Mononuclear cell (primary cell): ENCODE data around the gene YWHAH. TPM values are rescaled to one million over a fixed set of nuclear protein-coding genes. Genes with fewer than 3 reads are reported as not detected.

Source experiments
- H3K27me3 ChIP-seq: 2 replicates; pipeline ENCODE4 v1.6.0; 2011; ENCODE audit warnings: low read length, control low read depth; ENCODE audit not compliant: insufficient read depth
- H3K4me1 ChIP-seq: 2 replicates; pipeline ENCODE4 v1.5.1; 2011; ENCODE audit warnings: mild to moderate bottlenecking, low read length, control low read depth; ENCODE audit not compliant: insufficient read depth
- H3K4me3 ChIP-seq: 2 replicates; pipeline ENCODE4 v1.5.1; 2011; ENCODE audit warnings: mild to moderate bottlenecking, low read length, moderate library complexity
- H3K9me3 ChIP-seq: 2 replicates; pipeline ENCODE4 v1.5.1; 2011; ENCODE audit warnings: low read depth, mild to moderate bottlenecking, control low read depth, low read length
- total RNA-seq: library from RNA; depleted of rRNA; stranded (reverse); fragments of >200 nt; gene quantifications from one replicate; pipeline ENCODE4 v1.2.3, GENCODE V29; 2012

Gene YWHAH
- 73.8 TPM for total RNA-seq

DNA sequence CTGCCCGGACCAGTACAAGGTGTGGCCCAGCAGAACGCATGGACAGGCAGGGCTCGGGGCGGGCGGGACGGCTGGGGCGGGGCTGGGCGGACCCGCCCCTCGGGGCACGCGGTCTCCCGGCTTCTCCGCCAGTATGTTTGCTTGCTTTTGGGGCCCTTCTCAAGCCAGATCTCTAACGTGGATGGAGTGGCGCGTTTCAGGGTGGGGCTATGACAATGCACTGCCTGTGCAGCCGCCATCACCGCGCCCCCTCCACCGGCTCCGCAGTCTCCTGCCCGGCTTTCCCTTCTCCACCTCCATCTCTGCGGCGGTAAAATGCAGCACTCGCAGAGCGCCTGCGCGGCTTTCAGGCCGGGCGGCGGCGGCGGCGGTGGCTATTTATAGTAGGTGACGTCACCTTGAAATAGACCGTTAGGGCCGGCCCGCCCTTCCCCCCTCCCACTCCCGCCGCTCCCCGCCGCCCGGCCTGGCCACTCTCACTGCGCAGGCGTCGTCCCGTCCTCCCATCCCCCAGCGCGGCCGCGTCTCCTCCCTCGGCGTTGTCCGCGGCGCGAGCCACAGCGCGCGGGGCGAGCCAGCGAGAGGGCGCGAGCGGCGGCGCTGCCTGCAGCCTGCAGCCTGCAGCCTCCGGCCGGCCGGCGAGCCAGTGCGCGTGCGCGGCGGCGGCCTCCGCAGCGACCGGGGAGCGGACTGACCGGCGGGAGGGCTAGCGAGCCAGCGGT lies at the start of gene YWHAH:
Gene YWHAH (plus strand): TSS at position 558 of the 722 bp plus-strand sequence. CDS start 199 bp downstream, outside the sequence.
- Histone ChIP-seq H3K4me3 (peak within 1 kb of the TSS; percentile 73), H3K4me1 (peaks cover 42% of the 10 kb centered on the region), H3K27me3 (no peaks in the 10 kb centered on the region), H3K9me3 (no peaks in the 10 kb centered on the region)

DNA sequence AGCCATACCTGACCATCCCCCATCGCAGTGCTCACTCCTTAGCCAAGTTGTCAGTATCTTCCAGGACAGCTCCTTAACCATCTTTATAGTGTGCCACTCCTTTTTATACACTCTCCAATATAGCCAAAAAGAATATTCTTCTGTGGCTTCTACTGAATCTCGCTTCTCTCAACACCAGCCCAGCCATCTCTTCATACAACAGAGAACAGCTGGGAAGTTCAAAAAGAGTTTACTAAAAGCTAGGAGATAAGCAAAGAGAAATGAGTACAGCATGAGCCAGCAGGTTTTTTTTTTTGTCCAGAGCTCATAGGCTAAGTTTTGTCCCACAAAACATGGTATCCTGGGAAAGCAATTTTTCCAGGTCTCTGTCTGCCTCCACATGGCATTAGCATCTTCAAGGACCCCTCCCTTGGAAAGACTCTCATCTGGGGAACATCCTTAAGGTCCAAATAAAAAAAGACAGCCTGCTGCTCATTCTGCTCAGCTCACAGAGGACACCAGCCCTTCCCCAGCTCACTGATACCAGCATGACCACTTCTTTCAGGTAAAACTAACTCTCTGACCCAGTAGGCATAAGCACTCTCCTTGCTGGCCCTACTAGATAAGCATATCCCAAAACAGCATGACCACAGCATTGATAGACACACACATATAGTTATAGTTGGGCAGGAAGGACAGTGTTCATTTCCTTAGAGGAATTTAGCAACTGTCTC lies 48.8 kb upstream of the YWHAH start:
- no peaks in the 10 kb centered on the region for H3K4me1 ChIP-seq
- H3K27me3 ChIP-seq = no peaks in the 10 kb centered on the region
- H3K9me3 ChIP-seq = no peaks in the 10 kb centered on the region
- no peak overlapping the region for H3K4me3 ChIP-seq

DNA sequence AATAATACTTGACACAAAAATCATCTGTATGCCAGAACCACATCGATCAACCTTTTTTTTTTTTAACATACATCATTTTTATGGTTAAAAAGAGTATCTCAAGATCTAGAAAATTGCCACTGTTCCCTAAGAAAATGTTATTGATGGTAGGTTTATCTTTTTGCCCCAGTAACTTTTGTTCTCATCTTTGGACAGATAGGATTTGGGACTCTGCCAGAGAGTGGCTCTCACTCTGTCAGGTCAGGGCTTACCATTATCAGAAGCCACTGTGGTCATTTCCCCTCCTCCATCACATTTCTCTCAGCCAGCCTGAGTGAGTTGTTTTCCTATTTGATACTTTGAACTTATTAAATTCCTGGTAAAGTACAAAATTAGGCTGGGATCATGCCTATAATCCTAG lies 47.9 kb upstream of the YWHAH start:
- H3K4me1 ChIP-seq = no peaks in the 10 kb centered on the region
- no peaks in the 10 kb centered on the region for H3K9me3 ChIP-seq
- no peak overlapping the region for H3K4me3 ChIP-seq
- H3K27me3 ChIP-seq = no peaks in the 10 kb centered on the region

DNA sequence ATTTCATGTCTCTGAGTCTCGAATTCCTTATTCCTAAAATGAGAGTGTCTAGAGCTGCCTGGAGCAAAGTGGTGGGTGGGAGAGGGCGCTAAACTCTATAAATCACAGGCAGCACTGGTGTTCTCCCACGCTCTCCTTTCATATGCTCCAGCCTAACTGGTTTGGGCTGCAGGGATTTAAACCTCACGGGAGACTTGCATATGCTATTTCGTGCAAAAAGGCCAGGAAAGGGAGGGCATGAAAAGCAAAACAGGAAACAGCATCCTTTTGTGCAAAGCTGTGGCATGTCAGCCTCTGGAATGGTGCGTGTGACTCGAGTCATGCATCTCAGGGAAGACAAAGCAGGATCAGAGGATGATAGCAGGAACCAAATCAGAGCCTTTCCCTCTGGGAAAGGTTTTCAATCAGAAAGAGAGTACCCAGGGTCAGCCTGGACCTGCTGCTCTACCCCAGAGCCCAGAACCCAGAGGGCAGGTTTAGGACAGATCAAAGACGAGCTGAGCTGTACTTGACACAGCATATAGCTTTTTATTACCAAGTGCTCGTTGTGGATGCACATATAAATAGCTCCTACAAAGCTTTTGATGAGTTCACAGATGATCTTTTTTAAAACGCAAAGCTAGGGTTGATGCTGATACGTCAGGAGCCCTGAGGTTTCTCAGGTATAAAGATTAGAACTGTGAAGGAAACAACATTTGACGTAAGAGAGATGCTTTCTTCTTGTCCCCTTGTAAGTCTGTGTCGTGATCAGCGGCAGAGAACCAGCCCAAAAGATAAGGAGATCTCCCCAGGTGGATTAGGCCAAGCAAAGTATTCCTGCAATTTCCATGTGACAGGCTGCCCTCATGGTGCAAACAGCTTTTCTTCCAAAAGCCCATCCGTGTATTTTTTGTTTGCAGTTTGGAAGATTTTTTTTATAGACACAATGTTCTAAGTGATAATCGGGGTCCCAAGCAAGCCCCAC lies 46.2 kb upstream of the YWHAH start:
- H3K9me3 ChIP-seq = no peaks in the 10 kb centered on the region
- H3K4me1 ChIP-seq = no peaks in the 10 kb centered on the region
- no peaks in the 10 kb centered on the region for H3K27me3 ChIP-seq
- H3K4me3 ChIP-seq = no peak overlapping the region

DNA sequence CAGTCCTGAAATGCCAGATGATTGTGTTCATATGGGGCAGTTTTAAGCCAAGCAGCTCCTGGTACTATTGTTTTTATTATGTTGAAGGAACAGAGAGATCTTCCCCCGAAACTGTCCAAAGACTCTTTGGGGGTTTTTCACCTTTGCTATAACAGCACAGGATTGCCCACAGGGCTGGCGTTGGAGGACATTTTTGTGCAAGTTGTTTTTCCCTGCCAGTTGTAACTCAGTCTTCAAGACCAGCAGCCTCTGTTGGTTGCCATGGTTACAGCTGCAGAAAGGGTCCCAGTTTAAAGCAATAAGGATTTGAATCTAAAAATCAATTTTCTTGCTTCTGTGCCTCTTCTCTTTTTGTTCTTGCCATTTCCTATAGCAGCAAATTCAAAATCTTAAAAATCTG lies 45.4 kb upstream of the YWHAH start:
- H3K27me3 ChIP-seq = no peaks in the 10 kb centered on the region
- H3K4me3 ChIP-seq = no peak overlapping the region
- H3K4me1 ChIP-seq = no peaks in the 10 kb centered on the region
- no peaks in the 10 kb centered on the region for H3K9me3 ChIP-seq

DNA sequence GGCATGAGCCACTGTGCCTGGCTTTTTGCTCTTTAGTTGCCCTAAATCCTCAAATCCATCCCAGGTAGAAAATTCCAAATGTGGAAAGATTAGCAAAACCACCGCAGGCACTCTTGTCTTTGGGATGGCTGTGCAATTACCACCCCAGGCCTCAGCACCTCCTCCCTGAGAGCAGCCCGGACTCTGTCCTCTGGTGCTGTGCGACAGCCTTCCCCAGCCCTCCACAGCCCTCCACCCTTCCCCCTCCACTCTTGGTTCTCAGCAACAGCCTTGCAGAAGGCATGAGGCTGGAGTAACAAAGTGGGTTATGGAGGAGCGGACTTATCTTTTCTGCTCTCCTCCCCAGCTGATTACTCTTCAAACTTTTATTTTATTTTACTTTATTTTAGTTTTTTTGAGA lies 44.7 kb upstream of the YWHAH start:
- Histone ChIP-seq H3K9me3 (no peaks in the 10 kb centered on the region), H3K4me1 (no peaks in the 10 kb centered on the region), H3K4me3 (no peak overlapping the region), H3K27me3 (no peaks in the 10 kb centered on the region)

DNA sequence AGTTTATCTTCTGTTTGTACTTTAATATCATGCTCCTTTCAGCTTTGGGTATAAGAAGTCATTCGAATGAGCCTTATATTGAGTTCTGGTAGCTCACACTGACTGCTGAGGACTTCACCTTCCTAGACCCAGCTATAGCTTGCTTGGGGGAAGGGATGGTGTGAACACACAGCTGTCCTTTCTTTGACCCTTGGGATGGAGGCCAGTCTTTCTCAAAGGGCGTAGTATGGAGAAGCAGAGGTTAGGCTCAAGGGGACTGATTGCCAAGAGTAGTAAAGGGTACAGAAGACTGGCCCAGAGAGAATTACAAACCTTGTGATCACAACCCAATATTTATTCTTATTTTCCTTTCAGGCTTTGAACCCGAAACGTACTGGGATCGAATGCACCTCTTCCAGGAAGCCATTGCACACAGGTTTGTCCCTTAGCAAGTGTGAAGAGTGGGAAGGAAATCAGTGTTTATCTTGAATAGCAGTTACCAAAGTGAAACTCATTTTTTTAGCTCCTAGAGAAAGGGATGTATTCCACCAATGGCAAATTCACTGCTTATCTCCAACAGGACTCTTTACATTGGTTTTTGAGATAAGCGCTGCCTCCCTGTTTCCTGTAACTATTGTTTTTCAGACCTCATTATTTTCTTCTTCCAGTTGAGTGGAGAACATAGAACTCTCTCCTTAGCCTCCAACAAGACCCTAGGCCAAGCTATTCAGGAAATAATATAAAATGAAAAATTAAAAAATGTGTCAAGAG lies 42.8 kb upstream of the YWHAH start:
- no peaks in the 10 kb centered on the region for H3K4me1 ChIP-seq
- H3K9me3 ChIP-seq = no peaks in the 10 kb centered on the region
- no peak overlapping the region for H3K4me3 ChIP-seq
- no peaks in the 10 kb centered on the region for H3K27me3 ChIP-seq

DNA sequence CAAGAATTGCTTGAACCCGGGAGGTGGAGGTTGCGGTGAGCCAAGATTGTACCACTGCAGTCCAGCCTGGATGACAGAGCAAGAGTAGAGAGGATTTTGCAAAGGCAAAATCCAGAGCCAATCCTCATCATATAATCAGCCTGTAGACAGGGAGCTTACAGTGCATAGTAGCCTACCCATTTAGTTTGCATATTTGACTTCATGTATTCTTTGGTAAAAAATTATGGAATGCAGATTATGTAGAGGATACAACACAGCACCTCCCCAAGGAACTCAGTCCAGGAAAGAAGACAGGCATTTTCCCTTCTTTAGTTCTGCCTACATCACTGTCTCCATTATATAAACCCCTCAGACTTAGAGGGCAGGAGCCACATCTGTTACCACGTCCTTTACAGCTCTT lies 39.7 kb upstream of the YWHAH start:
- no peaks in the 10 kb centered on the region for H3K9me3 ChIP-seq
- no peak overlapping the region for H3K4me3 ChIP-seq
- no peaks in the 10 kb centered on the region for H3K4me1 ChIP-seq
- no peaks in the 10 kb centered on the region for H3K27me3 ChIP-seq

DNA sequence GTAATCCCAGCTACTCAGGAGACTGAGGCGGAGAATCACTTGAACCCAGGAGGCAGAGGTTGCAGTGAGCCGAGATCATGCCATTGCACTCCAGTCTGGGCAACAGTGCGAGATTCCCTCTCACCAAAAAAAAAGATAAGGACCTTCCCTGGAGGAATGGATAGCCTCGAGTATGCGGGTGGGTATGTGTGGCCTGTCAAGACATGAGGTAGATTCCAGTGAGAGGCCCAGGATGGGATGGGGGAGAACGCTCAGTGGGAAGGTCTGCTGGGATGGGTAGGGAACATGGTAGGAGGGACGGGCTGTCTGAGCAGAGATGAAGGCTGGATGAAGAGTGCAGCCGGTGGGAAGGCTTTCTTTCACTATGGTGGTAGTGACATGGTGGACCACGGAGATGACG lies 39.0 kb upstream of the YWHAH start:
- H3K27me3 ChIP-seq = no peaks in the 10 kb centered on the region
- no peaks in the 10 kb centered on the region for H3K4me1 ChIP-seq
- H3K4me3 ChIP-seq = no peak overlapping the region
- H3K9me3 ChIP-seq = no peaks in the 10 kb centered on the region

DNA sequence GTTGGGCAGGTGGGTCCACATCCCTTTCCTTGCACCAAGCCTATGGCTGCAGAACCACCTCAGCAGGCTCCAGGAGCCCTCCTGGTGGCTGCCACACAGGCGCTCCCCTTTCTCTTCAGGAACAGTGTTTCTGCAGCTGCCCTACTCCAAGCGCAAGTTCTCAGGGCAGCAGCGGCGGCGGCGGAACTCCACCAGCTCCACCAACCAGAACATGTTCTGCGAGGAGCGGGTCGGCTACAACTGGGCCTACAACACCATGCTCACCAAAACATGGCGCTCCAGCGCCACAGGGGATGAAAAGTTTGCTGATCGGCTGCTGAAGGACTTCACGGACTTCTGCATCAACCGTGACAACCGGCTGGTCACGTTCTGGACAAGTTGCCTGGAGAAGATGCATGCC lies 38.2 kb upstream of the YWHAH start:
- no peak overlapping the region for H3K4me3 ChIP-seq
- no peaks in the 10 kb centered on the region for H3K4me1 ChIP-seq
- no peaks in the 10 kb centered on the region for H3K9me3 ChIP-seq
- no peaks in the 10 kb centered on the region for H3K27me3 ChIP-seq

DNA sequence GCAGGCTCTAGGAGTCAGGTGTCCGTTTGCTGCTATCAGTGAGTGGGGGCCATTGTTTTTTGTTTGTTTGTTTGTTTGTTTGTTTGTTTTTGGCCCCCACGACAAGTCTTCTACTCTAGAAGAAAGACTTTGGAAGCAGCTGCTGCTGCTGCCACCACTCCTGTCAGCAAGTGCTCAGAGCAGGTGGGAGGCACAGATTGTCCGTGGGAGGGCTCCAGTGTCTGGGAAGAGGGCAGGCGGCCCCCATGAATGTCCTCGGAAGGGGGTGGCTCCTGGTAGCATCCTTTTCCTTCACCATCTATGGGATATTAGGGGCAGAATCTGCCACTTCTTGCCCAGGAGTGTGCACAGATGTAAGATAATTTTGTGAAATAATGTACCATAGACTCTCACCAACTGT lies 37.8 kb upstream of the YWHAH start:
- H3K27me3 ChIP-seq = no peaks in the 10 kb centered on the region

DNA sequence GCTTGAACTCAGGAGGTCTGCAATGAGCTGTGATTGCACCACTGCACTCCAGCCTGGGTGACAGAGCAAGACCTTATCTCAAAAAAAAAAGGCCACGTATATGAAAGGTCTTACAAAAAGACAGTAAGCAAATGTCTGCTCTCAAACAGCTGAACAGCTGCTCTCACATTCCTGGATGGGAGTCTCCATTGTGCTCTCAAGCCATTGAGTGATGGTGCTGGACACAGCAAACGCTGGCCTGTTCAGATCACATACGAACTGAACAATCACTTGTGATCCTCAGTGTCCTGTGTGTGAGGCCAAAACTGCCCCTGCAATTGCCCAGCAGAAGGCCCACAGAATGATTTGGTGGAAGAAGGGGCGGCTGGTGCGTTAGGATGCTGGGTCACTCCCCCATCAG lies 34.4 kb upstream of the YWHAH start:
- Histone ChIP-seq H3K4me1 (no peaks in the 10 kb centered on the region), H3K4me3 (no peak overlapping the region), H3K27me3 (no peaks in the 10 kb centered on the region), H3K9me3 (no peaks in the 10 kb centered on the region)

More for the DNA sequence above, 37.8 kb upstream of the YWHAH start:
- H3K4me1 ChIP-seq = no peaks in the 10 kb centered on the region
- H3K9me3 ChIP-seq = no peaks in the 10 kb centered on the region
- no peak overlapping the region for H3K4me3 ChIP-seq

DNA sequence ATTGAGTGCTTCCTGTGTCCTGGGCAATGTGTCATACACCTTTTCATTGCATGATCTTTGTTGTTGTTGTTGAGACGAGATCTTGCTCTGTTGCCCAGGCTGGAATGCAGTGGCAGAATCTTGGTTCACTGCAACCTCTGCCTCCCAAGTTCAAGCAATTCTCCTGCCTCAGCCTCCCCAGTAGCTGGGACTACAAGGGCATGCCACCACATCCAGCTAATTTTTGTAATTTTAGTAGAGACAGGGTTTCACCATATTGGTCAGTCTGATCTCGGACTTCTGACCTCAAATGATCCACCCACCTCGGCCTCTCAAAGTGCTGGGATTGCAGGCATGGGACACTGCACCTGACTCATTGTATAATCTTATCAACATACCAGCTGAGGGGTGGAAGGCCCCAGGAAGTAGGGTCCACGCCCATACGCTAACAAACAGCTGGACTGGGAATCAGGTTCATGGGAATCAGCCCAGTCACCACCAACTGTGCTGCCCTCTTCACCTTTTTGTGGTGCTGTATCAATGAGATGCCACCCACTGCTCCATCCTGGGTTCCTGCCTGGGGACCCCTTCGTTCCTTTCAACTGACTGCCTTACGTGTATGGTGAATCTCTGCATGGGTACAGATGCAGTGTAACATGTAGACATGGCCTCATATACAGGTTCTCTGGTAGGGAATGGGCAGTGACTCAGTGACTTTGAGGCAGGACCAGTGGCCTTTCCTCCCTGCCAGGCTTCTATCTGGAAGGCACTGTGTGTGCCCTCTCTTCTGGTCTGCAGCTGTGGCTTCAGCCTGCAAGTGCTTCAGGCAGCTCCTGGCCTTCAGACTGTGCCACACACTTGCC lies 32.5 kb upstream of the YWHAH start:
- Histone ChIP-seq H3K4me3 (no peak overlapping the region), H3K27me3 (no peaks in the 10 kb centered on the region), H3K9me3 (no peaks in the 10 kb centered on the region), H3K4me1 (peaks cover 5% of the 10 kb centered on the region)

DNA sequence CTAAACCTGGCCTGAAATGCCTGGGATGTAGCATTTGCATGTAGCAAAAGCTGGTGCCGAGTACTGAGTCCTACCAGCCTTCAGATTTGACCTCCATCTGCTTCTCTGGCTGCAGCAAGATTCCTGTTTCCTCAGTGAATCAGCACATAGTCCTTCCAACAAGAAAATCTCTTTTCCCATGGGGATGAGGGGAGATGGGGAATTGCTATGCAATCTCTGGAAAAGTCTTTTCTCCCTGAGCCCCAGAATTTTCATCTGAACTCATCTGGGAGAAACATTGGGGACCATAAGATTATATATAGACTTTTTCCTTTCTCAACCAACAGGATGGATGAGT lies 32.0 kb upstream of the YWHAH start:
- no peaks in the 10 kb centered on the region for H3K9me3 ChIP-seq
- no peak overlapping the region for H3K4me3 ChIP-seq
- no peaks in the 10 kb centered on the region for H3K27me3 ChIP-seq
- H3K4me1 ChIP-seq = peaks cover 11% of the 10 kb centered on the region
